DND-41 (cell line): ENCODE data around the gene IGSF1.

Experiments
- EZH2 ChIP-seq: IDR thresholded peaks from 3 replicates; pipeline ENCODE4 v1.6.1; 2012; ENCODE audit warnings: borderline replicate concordance, low read depth, mild to moderate bottlenecking, moderate library complexity, low read length, inconsistent platforms; ENCODE audit not compliant: severe bottlenecking
- TF ChIP-seq, protein P1 (sequence below): IDR thresholded peaks from 2 replicates; pipeline ENCODE4 v1.5.1; 2012; ENCODE audit warnings: borderline replicate concordance, low read length, moderate library complexity, mild to moderate bottlenecking; ENCODE audit not compliant: poor library complexity, severe bottlenecking; ENCODE audit errors: extremely low read depth

DNA sequence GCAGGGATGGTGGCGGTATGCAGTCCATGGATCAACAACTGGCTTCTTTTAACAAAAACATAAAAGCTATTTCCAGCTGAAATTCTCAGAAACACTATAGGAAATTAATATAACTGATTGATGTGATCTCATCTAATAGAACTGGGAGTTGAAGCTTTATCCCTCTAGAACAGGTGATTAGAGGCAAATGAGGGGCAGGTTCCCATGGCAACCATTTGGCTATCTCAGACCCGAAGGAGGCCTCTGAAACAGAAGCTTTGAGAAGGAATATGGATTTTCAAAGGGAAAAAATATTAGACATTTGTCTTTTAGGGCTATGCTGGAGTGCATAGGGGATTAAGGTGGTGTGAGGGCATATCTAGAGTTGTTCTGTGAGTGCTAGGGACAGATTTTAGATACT is 50.0 kb downstream of the IGSF1 start:
- TF ChIP-seq, protein P1, sequence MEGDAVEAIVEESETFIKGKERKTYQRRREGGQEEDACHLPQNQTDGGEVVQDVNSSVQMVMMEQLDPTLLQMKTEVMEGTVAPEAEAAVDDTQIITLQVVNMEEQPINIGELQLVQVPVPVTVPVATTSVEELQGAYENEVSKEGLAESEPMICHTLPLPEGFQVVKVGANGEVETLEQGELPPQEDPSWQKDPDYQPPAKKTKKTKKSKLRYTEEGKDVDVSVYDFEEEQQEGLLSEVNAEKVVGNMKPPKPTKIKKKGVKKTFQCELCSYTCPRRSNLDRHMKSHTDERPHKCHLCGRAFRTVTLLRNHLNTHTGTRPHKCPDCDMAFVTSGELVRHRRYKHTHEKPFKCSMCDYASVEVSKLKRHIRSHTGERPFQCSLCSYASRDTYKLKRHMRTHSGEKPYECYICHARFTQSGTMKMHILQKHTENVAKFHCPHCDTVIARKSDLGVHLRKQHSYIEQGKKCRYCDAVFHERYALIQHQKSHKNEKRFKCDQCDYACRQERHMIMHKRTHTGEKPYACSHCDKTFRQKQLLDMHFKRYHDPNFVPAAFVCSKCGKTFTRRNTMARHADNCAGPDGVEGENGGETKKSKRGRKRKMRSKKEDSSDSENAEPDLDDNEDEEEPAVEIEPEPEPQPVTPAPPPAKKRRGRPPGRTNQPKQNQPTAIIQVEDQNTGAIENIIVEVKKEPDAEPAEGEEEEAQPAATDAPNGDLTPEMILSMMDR: no peak
- no peak for TF ChIP-seq EZH2
